DMS53 treated with DMSO at 0.1 percent for 48 hours (cell line): ENCODE data around the gene RBM12.
A peak's percentile ranks its signal among the peaks of the same experiment; 100 is the strongest.

Source experiments
- DNase-seq: peaks from one replicate; lab custom pipeline; 2025; ENCODE audit not compliant: unreplicated experiment; lab: John Stamatoyannopoulos, UW

RBM12 gene

DNA sequence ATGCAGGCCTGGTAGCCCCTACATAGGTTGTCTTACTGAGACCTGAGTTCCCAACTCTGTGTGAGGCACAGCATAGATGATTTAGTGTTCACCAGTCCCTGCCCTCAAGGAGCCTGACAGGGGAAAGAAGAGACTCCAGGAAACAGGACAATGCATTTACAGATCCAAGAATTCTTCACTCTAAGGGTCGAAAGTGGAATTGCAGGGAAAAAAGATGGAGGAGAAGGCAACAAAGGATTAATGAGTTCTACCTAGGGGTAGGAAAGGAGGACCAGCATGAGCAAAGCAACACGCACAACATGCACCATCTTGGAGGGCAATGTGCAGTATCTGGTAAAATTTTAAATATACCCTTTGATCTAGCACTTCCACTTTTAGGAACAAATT, 43.1 kb downstream of the RBM12 start:
- no peak for DNase-seq

DNA sequence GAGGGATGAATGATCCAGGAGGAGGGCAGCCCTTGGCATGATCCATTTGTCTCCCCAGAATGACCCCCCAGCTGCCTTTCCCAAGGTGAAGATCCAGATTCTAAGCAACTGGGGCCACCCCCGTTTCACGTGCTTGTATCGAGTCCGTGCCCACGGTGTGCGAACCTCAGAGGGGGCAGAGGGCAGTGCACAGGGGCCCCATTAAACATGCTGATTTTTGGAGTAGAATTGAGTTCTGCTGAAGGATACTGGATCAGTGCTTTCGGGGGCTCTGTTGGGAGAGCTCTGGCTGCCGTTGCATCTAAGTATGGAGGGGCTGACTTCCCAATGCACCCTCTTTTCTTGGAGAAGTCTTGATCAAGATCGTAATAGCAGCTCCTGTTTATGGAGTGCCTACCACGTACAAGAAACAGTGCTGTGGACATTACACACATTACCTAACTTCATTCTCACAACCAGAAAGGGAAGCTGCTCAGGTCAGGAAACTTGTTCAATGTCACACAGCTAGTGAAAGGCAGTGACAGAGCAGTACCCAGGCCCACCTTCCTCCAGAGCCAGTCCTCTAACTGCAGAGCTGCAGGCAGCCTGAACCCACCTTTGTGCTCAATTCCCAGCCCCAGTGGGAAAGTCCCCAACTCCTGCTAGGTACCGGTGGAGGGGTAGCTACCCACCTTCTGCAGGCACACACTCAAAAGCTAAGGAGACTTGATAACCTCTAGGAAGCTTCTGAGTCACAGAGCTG, 43.7 kb downstream of the RBM12 start:
- DNase-seq = no peak

DNA sequence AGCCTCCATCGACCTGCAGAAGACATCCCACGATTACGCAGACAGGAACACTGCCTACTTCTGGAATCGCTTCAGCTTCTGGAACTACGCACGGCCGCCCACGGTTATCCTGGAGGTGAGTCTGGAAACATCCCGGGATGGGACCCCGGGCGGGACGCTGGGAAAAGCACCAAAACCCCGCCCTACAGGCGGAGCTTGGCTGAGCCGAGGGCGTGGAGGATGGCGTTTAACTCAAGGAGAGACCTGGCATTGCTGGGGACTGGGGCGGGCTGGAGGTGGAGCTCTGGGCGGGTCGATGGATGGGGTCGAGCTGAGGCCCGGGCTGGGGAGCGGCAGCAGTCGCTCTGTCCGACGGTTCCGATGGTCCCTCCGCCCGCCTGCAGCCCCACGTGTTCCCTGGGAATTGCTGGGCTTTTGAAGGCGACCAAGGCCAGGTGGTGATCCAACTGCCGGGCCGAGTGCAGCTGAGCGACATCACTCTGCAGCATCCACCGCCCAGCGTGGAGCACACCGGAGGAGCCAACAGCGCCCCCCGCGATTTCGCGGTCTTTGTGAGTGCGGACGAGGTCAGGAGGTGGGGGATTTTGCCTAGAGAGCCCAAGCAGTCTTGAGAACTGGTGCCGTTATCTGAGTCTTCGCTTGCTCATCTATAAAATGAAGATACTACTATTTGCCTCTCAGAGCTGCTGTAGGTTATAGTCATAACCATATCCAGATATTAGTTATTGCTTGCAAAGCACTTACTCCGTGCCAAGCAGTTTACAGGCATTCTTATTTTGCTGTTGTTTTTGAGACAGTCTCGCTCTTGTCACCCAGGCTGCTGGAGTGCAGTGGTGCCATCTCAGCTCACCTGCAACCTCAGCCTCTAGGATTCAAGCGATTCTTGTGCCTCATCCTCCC, 45.3 kb downstream of the RBM12 start:
- DNase-seq = peak; percentile 69

DNA sequence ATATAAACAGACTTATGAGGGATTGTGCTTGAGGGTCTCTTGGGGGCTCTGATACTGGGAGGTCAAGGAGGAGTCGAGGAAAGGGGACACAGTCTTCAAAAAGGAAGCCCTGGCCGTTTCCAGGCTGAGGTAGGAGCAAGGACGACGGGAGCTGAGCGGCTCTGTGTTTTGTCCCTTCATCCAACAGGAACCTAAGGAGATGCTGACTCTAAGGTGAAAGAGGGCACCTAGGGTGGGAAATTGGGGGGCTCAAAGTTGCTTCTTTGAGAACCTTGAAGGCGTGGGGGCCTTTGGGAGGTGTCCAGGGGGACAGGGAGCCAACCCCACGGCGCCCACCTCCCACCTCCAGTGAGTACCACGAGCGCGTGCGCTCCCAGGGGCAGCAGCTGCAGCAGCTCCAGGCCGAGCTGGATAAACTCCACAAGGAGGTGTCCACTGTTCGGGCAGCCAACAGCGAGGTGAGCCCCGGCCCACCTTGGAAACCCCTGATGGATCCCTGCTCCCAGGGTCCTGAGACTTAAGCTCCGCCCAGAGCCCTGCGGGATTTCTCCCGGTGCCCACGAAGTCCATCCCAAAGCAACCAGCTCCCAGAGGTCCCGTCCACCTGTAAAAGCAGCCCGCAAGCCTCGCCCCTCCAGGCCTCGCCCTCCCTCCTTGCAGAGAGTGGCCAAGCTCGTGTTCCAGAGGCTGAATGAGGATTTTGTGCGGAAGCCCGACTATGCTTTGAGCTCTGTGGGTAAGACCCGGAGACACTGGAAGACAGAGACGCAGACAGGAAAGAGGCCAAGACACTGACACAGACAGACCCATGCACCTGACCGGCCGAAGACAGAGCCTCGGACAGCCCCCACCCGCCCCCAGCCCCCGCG, 46.2 kb downstream of the RBM12 start:
- peak; percentile 38 for DNase-seq

DNA sequence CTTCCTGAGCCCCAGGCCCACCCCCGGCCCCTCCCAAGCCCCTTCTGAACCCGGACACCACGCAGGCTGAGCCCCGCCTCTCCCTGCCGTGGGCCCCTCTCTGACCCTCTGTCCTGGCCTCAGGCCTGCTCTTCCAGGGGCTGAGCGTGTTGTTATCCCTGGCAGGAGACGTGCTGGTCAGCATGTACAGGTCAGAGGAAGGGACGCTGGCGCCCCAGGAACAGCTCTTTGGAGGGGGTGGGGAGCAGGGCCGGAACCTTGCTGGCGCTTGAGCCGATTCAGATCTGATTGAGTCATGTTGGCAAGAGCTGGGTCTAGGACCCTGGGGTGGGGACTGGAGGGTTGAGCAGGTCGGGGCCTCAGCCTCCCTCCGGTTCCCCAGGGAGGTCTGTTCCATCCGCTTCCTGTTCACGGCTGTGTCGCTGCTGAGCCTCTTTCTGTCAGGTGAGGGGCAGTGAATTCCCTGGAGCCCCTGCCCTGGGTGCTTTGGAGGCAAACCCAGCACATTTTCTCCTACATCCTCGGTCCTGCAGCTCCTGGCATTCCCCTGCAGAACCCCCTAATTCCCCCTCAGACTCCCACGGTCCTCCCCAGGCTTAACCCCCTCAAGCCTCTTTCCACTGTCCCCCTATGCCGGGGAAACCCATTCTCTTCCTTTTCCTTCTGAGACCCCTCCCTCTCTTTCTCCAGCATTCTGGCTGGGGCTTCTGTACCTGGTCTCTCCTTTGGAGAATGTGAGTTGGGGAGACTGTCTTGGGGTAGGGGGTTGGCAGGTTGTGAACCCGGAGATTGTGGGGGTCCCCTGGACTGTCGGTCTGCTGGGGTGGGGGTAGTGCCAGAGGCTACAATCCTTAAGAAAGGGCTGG, 47.1 kb downstream of the RBM12 start:
- peak; percentile 64 for DNase-seq

DNA sequence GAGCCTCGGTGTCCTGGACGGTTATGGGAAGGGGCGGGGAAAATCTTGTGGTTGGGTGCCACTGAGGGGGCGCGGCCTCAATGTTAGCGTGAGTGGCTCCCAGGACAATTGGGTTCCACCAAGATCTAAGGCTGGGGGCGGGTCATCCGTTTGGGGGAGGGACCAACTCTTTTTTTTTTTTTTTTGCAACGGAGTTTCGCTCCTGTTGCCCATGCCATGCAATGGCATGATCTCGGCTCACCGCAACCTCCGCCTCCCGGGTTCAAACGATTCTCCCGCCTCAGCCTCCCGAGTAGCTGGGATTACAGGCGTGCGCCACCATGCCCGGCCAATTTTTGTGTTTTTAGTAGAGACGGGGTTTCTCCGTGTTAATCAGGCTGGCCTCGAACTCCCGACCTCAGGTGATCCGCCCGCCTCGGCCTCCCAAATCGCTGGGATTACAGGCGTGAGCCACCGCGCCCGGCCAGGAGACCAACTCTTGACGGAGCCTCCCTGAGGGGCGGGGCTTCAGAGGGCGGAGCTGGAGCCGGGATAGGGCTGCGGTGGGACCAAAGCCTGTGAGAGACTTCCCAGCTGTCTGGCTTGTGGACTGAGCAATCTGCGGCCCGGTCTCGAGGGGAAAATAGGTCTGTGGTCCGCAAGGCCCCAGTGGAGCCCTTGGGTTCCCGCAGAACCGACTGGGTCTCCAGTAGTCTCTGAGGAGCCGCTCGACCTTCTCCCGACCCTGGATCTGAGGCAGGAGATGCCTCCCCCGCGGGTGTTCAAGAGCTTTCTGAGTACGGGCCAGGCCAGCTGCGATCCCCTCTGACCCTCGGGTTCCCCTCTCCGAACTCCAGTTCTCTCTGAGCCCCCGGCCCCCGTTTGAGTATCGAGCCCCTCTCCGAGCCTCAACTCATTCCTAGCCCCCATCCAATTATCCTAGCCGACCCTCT, 48.0 kb downstream of the RBM12 start:
- peak; percentile 82 for DNase-seq

DNA sequence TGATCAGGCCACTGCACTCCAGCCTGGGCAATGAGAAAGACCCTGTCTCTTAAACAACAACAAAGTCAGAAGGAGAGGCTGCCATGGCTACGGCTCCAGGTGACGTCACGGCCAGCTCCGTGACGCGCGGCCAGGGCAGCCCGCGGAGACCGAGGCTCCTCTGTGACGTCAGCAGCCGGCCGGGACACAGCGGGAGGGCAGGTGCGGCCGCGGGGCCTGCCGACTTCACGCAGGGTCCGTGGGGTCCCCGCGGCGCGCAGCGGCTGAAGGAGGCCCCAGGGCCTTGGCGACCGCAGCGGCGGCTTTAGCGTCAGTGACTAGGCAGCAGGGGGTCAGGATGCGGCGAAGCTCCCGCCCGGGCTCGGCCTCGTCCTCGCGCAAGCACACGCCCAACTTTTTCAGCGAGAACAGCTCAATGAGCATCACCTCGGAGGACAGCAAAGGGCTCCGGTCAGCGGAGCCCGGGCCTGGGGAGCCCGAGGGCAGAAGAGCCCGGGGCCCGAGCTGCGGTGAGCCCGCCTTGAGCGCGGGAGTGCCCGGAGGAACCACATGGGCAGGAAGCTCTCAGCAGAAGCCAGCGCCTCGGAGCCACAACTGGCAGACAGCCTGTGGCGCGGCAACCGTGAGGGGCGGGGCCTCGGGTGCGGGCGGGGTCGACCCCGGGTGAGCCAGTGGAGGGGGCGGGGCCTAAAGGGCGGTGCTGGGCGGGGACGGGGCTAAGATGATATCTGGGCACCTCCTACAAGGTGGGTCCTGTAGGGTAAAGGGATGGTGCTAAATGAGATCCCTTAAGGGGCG, 48.8 kb downstream of the RBM12 start, which contains the start of gene SPAG4:
TSS of gene SPAG4 (plus strand) at position 163 of the 798 bp plus-strand sequence. CDS start at position 338, 175 bp downstream.
- DNase-seq = peak; percentile 98

DNA sequence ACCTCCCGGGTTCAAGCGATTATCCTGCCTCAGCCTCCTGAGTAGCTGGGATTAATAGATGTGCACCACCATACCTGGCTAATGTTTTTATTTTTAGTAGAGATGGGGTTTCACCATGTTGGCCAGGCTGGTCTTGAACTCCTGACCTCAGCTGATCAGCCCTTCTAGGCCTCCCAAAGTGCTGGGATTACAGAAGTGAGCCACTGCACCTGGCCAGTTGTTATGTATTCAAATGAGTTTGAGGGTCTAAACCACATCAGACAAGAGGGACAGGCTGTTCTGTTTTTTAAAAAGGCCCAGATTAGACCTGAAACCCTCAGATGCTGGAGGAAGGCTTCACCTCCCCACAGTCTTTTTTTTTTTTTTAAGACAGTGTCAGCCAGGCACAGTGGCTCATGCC, 53.2 kb downstream of the RBM12 start:
- DNase-seq = no peak

DNA sequence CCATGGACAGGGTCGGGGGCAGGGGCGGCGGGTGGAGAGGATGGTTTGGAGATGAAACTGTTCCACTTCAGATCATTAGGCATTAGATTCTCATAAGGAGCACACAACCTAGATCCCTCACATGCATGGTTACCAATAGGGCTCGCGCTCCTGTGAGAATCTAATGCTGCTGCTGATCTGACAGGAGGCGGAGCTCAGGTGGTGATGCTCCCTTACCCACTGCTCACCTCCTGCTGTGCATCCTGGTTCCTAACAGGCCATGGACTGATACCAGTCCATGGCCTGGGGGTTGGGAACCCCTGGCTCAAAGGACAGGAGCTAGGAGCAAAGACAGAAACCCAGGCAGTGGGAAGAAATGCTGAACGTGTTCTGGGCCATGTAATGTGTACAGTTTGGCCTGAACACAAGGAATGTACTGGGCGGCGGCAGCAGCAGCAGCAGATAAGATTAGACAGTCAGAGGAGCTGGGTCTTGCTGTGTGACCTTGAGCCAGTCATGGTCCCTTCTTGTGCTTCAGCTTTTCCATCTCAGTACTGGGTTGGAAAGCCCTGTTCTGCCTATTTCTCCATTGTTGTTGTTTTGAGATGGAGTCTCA, 53.8 kb downstream of the RBM12 start:
- no peak for DNase-seq

DNA sequence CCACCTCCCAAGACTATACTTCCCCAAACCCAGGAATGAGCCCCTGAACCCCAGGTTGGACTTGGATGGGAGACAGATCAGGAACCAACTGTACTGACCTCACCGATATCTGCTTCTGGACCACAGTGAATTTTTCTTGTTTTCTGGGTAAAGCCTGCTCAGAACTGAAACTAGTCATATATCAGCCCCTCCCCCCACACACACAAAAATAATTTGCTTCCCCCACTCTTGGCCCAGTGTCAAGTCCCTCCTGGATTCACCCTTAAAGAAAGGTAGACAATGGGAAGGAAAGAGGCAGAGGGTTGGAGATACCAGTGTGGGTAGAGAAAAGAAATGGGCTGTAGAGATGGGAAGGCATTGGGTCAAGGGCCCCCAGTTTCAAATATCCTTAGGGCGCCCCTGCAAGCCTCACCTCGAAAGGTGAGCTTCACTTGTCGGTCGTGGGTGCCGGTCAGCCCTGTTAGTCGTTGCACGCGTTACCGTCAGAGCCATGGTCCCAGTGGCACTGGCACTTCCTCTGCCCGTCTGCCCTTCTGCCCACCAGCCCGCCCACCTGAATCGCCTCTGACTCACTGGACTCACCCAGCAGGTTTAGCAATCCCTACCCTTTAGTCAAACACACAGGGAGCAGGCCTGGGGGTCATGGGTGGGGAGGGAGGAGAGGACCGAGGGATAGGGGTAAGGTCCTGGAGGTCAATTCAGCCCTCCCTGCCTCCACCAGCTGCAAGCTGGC, 57.5 kb downstream of the RBM12 start:
- no peak for DNase-seq

DNA sequence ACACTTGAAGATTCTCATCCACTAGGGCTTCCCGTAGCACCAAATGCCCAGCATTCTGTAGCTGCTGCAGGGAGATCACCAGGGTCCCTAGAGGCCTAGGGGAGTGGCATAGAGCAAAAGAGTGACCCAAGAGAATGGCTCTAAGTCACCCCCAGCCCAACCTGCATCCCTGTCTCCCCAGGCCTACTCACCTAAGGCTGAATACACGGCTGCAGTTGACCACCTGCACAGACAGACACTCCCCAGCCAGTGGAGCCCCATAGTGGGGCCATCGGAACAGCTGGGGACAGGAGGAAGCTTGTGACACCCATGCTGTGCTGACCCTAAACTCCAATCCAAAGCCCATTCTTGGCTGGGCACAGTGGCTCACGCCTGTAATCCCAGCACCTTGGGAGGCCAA, 58.6 kb downstream of the RBM12 start:
- DNase-seq = no peak

DNA sequence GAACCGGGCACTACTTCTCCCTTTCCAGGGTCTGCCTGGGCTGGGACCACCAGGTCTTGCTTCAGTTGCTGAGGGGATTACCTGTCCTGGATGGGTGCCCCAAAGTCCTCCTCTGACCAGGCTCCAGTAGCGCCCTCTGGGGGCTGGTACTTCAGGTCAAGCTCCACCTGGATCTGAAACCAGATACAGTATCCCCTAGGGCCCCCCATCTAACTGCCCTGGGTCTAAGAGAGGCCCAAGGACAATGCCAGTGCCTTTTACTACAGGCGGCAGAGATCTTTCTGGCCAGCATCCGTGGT, 60.3 kb downstream of the RBM12 start:
- no peak for DNase-seq

DNA sequence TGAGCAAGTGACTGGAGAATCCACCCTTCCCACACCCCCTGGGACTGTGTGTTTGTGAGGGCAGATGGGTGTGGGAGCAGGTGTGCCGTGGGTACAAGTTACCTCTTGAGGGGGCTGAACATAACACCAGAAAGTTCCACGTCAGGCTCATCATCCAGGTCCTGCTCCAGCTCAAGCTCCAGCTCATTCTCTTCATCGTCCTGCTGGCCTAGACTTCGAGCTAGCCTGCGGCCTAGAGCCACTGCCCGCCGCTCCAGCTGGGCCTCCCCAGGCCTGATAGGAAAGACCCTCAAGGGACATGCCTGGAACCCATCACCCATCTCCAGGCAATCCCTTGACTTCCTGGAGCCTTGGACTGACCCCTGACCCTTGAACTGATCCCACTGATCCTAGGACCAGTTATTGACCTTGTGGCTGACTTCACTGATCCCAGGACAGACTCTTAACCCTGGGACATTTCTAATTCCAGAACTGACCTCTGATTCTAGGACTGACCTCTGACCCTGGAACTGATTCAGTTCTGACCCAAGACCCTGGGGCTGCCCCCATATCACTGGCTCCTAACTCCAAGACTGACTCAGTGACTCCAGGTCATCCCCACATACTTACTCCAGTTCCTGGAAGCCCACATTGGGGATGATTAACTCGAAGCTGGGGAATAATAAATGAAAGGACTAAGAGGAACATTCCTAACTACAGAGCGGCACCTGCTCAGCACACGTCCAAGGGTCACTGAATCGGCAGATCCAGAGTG, 60.8 kb downstream of the RBM12 start:
- DNase-seq = no peak

DNA sequence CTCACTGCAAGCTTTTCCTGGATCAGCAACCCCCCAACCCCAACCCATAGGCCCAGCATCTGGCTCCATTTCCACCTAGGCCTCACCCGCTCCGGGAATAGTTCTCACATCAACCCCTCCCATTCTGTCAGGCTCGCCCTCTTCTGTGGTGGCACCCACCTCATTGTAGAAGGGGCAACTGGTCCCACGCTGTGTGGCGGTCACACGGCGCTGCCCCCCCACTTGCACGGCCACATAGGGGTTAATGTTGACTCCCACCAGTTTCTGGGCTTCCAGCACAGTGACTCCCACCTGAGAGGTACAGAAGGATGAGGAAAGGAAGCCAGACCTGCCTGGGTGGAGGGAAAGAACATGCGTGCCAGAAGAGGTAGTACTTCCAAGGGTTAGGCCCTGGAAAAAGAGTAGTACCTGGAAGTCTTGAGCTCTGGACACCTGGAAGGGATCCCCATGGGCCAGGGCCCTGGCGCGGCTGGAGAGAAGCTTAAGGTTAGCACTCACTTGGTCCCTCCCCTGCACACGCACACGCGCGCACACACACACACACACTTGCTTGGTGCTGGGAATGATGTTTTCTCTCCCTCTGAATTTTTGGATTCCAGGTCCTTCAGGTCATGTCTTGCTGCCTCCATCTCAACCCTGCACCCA, 61.7 kb downstream of the RBM12 start:
- DNase-seq = no peak

DNA sequence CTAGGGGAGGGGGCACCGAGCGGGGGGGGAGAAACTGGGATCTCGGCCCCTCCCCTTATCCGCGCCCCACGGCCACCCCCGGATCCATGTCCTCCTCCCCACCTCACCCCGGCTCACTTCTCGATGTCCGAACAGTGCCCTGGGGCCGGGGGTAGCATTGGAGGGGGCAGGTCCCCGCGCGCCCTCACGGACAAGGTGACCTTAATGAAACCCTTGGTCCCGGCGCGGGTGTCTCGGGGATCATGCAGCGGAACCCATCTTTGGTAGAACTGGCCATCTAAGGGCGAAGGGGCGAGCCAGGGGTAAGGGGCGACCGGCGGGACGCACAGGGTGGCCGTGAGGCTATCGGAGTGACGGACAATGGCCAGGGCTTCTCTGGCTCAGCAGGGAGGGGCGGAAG, 62.7 kb downstream of the RBM12 start:
- DNase-seq = no peak
